ENCODE measurements around the gene CHRNA3.
"Not testable (repeated sequence)": the region's sequence is repeated elsewhere in the genome, so short reads cannot be mapped to it uniquely, and the experiment has no call there.

Gene CHRNA3

DNA sequence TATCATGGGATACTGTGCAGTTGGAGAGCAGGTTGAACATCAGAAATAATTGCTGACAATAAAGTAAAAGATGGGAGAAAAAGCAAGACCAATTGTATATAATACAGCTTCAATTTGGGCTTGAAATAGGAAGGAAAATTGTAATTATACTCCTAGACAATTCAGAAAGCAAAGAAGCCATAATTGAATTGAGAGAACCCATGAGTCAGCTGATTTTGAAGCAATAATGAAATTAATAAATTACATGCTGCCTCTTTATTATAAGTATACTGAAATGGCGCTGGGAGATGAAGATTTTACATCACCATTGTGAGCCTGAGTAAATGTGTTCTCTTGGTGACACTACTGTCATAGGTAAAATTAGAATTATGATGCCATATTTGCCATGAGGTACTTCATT is 23.2 kb downstream of the CHRNA3 start:
- Histone ChIP-seq H3K27me3 (ENCODE audit: insufficient read depth, low read length) (no peaks in the 10 kb centered on the region), H3K4me3 (ENCODE audit: low read length) (no peak overlapping the region), H3K9me3 (ENCODE audit: low read length) (peaks cover 2% of the 10 kb centered on the region), H2AFZ (ENCODE audit: low read depth, low read length) (no peak overlapping the region), H3K36me3 (ENCODE audit: insufficient read depth, low read length) (peaks cover 11% of the 10 kb centered on the region), H3K4me1 (ENCODE audit: insufficient read depth, low read length) (no peaks in the 10 kb centered on the region)

DNA sequence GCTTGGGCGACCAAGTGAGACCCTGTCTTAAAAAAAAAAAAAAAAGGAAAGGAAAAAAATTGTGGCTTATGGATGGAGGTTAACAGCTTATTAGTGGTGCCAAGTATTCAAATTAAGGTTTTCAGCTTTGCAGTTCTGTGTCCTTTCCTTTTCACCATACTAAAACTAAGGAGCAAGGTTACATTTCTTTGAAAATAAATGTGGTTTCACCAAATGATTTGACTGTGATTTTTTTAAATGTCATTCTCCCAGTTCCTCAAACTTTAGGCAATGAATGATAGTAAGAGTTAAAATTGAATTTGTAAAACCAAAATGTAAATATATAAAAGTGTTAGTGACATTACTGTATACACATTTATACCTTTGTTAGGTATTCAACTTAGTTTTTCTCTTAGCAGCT is 45.9 kb downstream of the CHRNA3 start:
- no peaks in the 10 kb centered on the region for H3K27me3 ChIP-seq (ENCODE audit: insufficient read depth, low read length)
- peaks cover 3% of the 10 kb centered on the region for H3K9me3 ChIP-seq (ENCODE audit: low read length)
- H2AFZ ChIP-seq (ENCODE audit: low read depth, low read length): no peak overlapping the region
- no peak overlapping the region for H3K4me3 ChIP-seq (ENCODE audit: low read length)
- H3K4me1 ChIP-seq (ENCODE audit: insufficient read depth, low read length): no peaks in the 10 kb centered on the region
- H3K36me3 ChIP-seq (ENCODE audit: insufficient read depth, low read length): no peaks in the 10 kb centered on the region

- no peaks in the 10 kb centered on the region for H3K27me3 ChIP-seq (ENCODE audit: insufficient read depth, low read length)
- peaks cover 3% of the 10 kb centered on the region for H3K9me3 ChIP-seq (ENCODE audit: low read length)
- no peaks in the 10 kb centered on the region for H3K36me3 ChIP-seq (ENCODE audit: insufficient read depth, low read length)
- H3K4me3 ChIP-seq (ENCODE audit: low read length): no peak overlapping the region
- no peaks in the 10 kb centered on the region for H3K4me1 ChIP-seq (ENCODE audit: insufficient read depth, low read length)
- no peak overlapping the region for H2AFZ ChIP-seq (ENCODE audit: low read depth, low read length)
These were observed 47.4 kb downstream of the CHRNA3 start for GRCh38 chr15:78573416-78573815.

- Histone ChIP-seq H3K9me3 (ENCODE audit: low read length) (peaks cover 3% of the 10 kb centered on the region), H3K27me3 (ENCODE audit: insufficient read depth, low read length) (no peaks in the 10 kb centered on the region), H3K36me3 (ENCODE audit: insufficient read depth, low read length) (no peaks in the 10 kb centered on the region), H3K4me1 (ENCODE audit: insufficient read depth, low read length) (no peaks in the 10 kb centered on the region), H2AFZ (ENCODE audit: low read depth, low read length) (no peak overlapping the region), H3K4me3 (ENCODE audit: low read length) (no peak overlapping the region)
These were observed 49.4 kb downstream of the CHRNA3 start for GRCh38 chr15:78571382-78571781.

- no peaks in the 10 kb centered on the region for H3K4me1 ChIP-seq (ENCODE audit: insufficient read depth, low read length)
- no peaks in the 10 kb centered on the region for H3K36me3 ChIP-seq (ENCODE audit: insufficient read depth, low read length)
- H3K9me3 ChIP-seq (ENCODE audit: low read length): peaks cover 3% of the 10 kb centered on the region
- no peak overlapping the region for H3K4me3 ChIP-seq (ENCODE audit: low read length)
- H3K27me3 ChIP-seq (ENCODE audit: insufficient read depth, low read length): no peaks in the 10 kb centered on the region
- H2AFZ ChIP-seq (ENCODE audit: low read depth, low read length): no peak overlapping the region
These were observed 50.1 kb downstream of the CHRNA3 start for GRCh38 chr15:78570710-78571109.

GRCh38 chr15:78567531-78567930 is 53.3 kb downstream of the CHRNA3 start:
- H3K4me3 ChIP-seq (ENCODE audit: low read length): peak overlapping the region; percentile 1
- H2AFZ ChIP-seq (ENCODE audit: low read depth, low read length): no peak overlapping the region
- no peaks in the 10 kb centered on the region for H3K9me3 ChIP-seq (ENCODE audit: low read length)
- peaks cover 3% of the 10 kb centered on the region for H3K27me3 ChIP-seq (ENCODE audit: insufficient read depth, low read length)
- no peaks in the 10 kb centered on the region for H3K36me3 ChIP-seq (ENCODE audit: insufficient read depth, low read length)
- H3K4me1 ChIP-seq (ENCODE audit: insufficient read depth, low read length): peaks cover 3% of the 10 kb centered on the region

- Histone ChIP-seq H3K4me1 (ENCODE audit: insufficient read depth, low read length) (peaks cover 3% of the 10 kb centered on the region), H3K4me3 (ENCODE audit: low read length) (peak overlapping the region; percentile 80), H3K36me3 (ENCODE audit: insufficient read depth, low read length) (no peaks in the 10 kb centered on the region), H3K9me3 (ENCODE audit: low read length) (no peaks in the 10 kb centered on the region), H3K27me3 (ENCODE audit: insufficient read depth, low read length) (peaks cover 3% of the 10 kb centered on the region), H2AFZ (ENCODE audit: low read depth, low read length) (peak overlapping the region; percentile 90)
These were observed 54.6 kb downstream of the CHRNA3 start for GRCh38 chr15:78565951-78566774.

- Histone ChIP-seq H3K4me1 (ENCODE audit: insufficient read depth, low read length) (peaks cover 3% of the 10 kb centered on the region), H3K4me3 (ENCODE audit: low read length) (peak within 1 kb of the TSS; percentile 80), H3K9me3 (ENCODE audit: low read length) (no peaks in the 10 kb centered on the region), H3K36me3 (ENCODE audit: insufficient read depth, low read length) (no peaks in the 10 kb centered on the region), H2AFZ (ENCODE audit: low read depth, low read length) (peak within 1 kb of the TSS; percentile 90), H3K27me3 (ENCODE audit: insufficient read depth, low read length) (peaks cover 3% of the 10 kb centered on the region)
These were observed 55.5 kb downstream of the CHRNA3 start, which contains the start of gene CHRNA5 for GRCh38 chr15:78565097-78565950. Gene CHRNA5 (plus strand): TSS chr15:78565520. CDS start chr15:78565720, 200 bp downstream.

DNA sequence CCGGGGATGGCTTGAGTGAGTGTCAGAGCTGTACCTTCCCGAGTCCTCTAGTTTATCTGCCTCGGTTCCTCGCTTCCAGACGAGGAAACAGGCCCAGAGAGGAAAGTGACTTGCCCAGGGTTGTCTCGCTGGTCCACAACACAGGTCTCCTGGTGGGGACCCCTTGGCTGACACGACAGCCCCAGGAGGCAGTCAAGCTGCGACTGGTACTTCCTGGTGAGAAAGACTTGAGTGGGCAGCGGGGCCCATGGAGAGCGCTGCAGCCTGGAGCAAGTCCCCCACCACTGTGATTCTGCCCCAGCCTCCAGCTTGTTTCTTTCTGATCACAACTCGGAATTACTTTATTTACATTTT is 56.1 kb downstream of the CHRNA3 start:
- H3K9me3 ChIP-seq (ENCODE audit: low read length): no peaks in the 10 kb centered on the region
- peak overlapping the region; percentile 80 for H3K4me3 ChIP-seq (ENCODE audit: low read length)
- no peaks in the 10 kb centered on the region for H3K36me3 ChIP-seq (ENCODE audit: insufficient read depth, low read length)
- H3K27me3 ChIP-seq (ENCODE audit: insufficient read depth, low read length): peaks cover 3% of the 10 kb centered on the region
- H2AFZ ChIP-seq (ENCODE audit: low read depth, low read length): peak overlapping the region; percentile 90
- H3K4me1 ChIP-seq (ENCODE audit: insufficient read depth, low read length): peaks cover 3% of the 10 kb centered on the region

DNA sequence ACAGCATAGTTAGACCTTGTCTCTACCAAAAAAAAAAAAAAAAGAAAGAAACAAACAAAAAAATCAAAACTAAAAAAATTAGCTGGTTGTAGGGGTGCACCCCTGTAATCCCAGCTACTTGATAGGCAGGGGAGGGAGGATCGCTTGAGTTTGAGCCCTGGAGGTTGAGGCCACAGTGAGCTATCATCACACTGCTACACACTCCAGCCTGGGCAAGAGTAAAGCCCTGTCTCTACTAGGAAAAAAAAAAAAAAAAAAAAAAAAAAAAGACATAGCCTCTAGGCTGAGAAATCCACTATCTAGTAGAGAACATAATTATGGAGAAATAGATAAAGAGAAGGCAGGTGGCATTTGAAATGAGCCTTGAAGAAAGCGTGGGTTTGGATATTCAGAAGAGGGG is 57.7 kb downstream of the CHRNA3 start:
- Histone ChIP-seq H3K36me3 (ENCODE audit: insufficient read depth, low read length) (no peaks in the 10 kb centered on the region), H3K4me1 (ENCODE audit: insufficient read depth, low read length) (peaks cover 3% of the 10 kb centered on the region), H2AFZ (ENCODE audit: low read depth, low read length) (no peak overlapping the region), H3K27me3 (ENCODE audit: insufficient read depth, low read length) (peaks cover 3% of the 10 kb centered on the region), H3K4me3 (ENCODE audit: low read length) (no peak overlapping the region), H3K9me3 (ENCODE audit: low read length) (no peaks in the 10 kb centered on the region)

DNA sequence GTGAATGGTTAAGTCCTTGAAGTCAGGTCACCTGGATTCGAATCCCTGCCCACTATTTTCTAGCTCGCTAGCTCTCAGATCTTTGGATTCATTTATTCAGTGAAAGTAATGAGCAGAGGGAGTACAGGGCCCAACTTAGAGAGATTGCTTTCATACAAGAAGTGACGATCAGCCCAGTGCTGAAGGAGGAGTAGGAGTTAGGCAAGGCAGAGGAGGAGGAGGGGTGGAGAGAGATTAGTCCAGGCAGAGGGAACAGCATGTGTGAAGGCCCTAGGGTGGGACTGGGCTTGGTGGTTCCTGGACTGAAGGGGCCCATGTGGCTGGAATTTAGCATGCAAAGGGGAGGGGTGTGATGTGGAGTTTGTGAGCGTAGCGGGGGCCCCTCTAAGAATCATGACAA is 59.3 kb downstream of the CHRNA3 start:
- Histone ChIP-seq H3K36me3 (ENCODE audit: insufficient read depth, low read length) (no peaks in the 10 kb centered on the region), H2AFZ (ENCODE audit: low read depth, low read length) (no peak overlapping the region), H3K4me1 (ENCODE audit: insufficient read depth, low read length) (peaks cover 3% of the 10 kb centered on the region), H3K4me3 (ENCODE audit: low read length) (no peak overlapping the region), H3K9me3 (ENCODE audit: low read length) (no peaks in the 10 kb centered on the region), H3K27me3 (ENCODE audit: insufficient read depth, low read length) (peaks cover 3% of the 10 kb centered on the region)

DNA sequence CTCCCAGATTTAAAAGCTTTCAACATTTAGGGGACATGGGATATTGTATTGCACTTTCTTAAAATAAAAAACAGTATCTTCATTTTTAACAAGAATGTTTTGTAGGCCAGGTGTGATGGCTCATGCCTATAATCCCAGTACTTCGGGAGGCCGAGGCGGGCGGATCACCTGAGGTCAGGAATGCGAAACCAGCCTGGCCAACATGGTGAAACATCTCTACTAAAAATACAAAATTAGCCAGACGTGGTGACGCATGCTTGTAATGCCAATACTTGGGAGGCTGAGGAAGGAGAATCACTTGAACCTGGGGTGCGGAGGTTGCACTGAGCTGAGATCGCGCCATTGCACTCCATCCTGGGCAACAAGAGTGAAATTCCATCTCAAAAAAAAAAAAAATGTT is 60.6 kb downstream of the CHRNA3 start:
- not testable (repeated sequence) for H3K9me3 ChIP-seq (ENCODE audit: low read length); H3K4me3 ChIP-seq (ENCODE audit: low read length); H3K4me1 ChIP-seq (ENCODE audit: insufficient read depth, low read length); H3K27me3 ChIP-seq (ENCODE audit: insufficient read depth, low read length); H2AFZ ChIP-seq (ENCODE audit: low read depth, low read length); H3K36me3 ChIP-seq (ENCODE audit: insufficient read depth, low read length)

- H2AFZ ChIP-seq (ENCODE audit: low read depth, low read length): no peak overlapping the region
- H3K9me3 ChIP-seq (ENCODE audit: low read length): no peaks in the 10 kb centered on the region
- H3K27me3 ChIP-seq (ENCODE audit: insufficient read depth, low read length): no peaks in the 10 kb centered on the region
- peaks cover 33% of the 10 kb centered on the region for H3K36me3 ChIP-seq (ENCODE audit: insufficient read depth, low read length)
- no peaks in the 10 kb centered on the region for H3K4me1 ChIP-seq (ENCODE audit: insufficient read depth, low read length)
- H3K4me3 ChIP-seq (ENCODE audit: low read length): no peak overlapping the region
These were observed 68.2 kb downstream of the CHRNA3 start for GRCh38 chr15:78552597-78552996.
